ENCODE data around the gene ESPNL.

ESPNL gene

GRCh38 chr2:238117199-238118154 lies 17.3 kb downstream of the ESPNL start:
- DNase-seq: no peak

GRCh38 chr2:238119756-238120462 lies 19.8 kb downstream of the ESPNL start:
- DNase-seq: no peak

GRCh38 chr2:238120463-238121298 lies 20.5 kb downstream of the ESPNL start:
- no peak for DNase-seq

DNA sequence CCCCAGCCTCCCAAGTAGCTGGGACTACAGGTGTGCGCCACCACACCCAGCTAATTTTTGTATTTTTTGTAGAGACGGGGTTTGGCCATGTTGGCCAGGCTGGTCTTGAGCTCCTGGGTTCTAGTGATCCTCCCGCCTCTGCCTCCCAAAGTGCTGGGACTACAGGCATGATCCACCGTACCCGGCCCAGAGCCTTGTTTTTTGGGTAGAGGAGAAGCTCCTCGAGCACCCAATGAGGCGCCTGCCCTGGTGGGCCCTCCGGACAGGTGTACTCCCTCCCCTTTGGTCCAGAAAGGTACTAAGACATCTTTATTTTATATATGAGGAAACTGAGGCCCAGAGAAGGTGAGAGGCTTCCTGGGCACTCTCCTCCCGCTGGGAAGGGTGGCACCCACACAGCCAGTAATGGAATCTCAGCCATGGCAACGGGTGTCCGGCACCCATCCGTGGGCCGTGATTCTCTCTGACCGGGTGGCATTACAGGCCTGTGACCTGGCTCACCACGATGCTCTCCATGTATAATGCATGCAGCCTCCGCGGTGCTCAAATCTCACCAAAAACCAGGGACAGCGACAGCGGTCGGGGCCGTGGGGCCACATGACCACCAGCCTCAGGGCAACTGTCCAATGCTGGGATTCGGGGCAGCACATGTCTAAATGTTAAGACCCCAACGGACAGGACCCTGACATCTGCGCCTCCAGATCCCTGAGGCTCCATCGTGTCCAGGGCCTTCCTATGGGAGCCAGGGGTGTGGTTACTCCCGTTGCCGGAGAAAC lies 21.6 kb downstream of the ESPNL start:
- DNase-seq: no peak

DNA sequence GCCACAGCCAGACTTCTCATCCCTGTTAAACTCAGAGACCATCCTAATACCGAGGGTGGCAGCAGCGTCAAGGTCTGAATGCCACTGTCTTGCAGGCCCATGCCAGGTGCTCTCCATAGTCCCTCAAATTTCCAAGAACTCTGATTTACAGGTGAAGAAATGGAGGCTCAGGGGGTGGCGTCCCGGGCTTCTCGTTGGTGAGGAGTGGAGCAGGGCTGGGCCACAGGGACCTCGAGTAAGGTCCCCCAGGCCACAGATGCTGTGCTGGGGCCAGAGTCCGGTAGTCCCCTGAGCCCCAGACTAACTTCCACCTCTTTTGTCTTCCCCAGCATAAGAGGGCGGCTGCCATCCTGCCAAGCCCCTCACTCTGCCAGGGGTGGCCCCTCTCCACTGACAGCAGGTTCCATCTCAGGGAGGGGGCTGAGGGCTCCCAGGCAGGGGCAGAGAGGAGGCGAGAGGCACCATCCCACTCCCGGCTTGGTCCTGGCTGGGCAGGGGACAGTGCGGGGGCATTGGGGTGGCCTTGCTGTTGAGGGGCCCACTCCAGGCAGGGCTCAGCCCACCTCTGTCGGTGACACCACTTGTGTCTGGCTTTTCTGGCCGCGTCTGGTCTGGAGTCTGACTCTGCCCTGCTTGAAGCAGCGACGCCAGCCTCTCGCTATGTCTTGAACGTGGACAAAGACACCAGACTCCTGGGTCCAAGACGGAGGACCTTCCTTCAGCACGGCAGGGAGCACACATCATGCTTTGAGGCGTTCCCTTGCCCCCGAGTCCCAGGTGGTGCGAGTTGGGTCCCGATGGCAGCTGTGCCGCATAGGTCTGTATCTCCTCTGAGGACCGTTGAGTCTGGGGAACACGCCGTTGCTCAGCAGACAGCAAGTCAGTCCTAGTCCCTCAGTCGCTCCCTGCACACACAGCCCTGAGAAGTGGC lies 22.4 kb downstream of the ESPNL start:
- no peak for DNase-seq

DNA sequence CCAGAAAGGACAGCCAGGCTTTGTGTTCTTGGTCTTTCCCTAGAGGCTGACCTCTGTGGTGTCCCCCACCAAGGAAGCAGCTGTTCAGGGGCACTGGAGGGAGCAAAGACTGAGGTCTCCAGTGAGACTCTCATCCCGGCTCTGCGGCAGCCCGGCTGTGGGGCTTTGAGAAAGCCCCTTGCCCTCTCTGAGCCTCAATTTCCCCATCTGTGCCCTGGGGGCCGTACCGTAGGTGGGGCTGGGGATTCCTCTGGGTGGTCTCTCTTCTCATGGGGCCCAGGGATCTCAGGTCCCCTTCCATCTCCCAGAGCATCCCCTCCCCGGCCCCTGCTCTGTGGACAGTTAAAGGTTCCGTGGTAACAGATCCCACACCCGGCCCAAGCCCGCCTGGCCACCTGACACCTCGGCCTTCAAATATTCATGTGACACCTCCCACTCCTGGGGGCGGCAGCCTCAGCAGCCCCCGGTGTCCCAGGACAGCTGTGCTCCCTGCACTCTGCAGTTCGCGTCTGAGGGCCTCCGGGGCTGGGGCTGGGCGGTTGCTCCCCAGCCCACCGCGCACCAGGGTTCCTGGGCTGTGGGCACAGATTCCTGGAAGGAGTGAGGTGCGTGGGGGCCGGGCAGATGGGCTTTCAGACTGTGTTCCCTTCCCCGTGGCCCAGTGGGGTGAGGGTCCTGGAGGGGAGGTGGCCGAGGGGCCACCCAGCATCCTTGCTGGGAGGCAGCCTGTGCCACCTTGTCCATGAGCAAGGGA lies 23.3 kb downstream of the ESPNL start:
- no peak for DNase-seq

DNA sequence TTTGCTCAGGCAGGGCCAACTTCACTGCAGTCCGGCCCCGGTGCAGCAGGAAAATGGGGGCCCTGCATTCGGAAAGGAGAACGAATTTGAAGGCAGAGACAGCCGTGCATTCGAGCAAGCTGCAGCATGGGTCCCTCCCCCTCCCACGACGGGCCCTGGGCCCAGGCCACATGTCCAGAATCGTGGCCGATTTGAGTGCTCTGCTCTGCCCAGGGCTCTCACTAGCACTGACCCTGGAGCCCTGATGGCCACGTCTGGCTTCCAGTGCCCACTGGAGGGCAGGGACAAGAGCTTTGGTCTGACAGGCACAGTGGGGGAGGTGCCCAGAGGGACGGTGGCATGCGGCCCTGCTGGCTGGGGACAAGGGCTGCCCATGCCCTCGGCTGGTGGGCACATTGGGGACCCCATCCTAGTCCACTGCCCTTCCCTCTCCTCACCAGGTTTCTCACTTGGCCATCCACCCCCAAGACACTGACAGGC lies 23.9 kb downstream of the ESPNL start:
- DNase-seq: no peak

GRCh38 chr2:238124488-238125126 lies 24.5 kb downstream of the ESPNL start:
- DNase-seq: no peak

DNA sequence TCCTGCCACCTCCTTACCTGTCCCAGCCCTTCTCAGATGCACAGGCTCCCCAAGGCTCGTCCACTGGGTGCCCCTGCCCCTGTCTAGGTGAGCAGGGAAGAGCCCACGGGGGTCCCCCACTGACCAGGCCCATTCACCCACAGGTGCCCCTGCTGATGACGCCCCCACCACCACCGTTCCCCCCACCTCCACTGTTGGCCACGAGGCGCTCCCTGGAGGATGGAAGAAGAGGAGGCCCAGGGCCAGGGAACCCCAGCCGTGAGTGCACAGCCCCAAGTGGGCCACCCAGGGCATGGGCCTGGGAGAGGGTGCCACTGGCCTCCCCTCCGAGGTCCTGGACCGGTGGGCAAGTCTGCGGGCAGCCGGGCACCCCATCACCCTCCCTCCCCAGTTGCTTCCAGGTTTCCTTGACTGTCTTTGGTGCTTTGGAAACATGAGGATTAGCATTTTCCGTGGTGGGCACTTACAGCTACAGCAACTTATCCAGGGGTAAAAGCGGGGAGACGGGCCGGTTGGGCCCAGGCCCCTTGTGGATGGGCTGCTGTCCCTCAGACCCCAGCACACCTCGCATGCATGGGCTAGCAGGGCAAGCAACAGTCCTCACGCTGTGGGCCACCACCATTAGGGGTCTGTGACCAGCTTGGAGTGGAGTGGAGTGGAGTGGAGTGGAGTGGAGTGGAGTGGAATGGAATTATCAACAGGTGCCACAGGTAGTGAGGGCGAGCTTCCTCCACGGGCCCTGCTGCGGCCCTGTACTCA lies 25.2 kb downstream of the ESPNL start:
- DNase-seq: no peak

DNA sequence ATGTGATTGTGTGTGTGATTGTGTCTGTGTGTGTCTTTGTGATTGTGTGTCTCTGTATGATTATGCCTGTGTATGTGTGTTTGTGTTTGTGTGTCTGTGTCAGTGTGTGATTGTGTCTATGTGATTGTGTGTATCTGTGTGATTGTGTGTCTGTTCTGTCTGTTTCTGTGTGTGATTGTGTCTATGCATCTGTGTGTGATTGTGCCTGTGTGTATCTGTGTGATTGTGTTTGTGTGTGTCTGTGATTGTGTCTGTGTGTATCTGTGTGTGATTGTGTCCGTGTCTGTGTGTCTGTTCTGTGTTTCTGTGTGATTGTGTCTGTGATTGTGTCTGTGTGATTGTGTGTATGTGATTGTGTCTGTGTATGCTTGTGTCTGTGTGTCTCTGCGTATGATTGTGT lies 26.2 kb downstream of the ESPNL start:
- no peak for DNase-seq

DNA sequence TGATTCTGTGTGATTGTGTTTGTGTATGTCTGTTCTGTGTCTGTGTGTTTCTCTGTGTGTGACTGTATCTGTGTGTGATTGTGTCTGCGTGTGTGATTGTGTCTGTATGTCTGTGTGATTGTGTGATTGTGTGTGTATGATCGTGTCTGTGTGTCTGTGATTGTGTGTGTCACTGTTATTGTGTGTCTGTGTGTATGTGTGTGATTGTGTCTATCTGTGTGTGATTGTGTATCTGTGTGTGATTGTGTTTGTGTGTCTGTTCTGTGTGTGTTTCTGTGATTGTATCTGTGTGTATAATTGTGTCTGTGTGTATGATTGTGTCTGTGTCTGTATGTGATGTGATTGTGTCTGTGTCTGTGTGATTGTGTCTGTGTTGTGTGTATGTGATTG lies 26.6 kb downstream of the ESPNL start:
- DNase-seq: no peak

DNA sequence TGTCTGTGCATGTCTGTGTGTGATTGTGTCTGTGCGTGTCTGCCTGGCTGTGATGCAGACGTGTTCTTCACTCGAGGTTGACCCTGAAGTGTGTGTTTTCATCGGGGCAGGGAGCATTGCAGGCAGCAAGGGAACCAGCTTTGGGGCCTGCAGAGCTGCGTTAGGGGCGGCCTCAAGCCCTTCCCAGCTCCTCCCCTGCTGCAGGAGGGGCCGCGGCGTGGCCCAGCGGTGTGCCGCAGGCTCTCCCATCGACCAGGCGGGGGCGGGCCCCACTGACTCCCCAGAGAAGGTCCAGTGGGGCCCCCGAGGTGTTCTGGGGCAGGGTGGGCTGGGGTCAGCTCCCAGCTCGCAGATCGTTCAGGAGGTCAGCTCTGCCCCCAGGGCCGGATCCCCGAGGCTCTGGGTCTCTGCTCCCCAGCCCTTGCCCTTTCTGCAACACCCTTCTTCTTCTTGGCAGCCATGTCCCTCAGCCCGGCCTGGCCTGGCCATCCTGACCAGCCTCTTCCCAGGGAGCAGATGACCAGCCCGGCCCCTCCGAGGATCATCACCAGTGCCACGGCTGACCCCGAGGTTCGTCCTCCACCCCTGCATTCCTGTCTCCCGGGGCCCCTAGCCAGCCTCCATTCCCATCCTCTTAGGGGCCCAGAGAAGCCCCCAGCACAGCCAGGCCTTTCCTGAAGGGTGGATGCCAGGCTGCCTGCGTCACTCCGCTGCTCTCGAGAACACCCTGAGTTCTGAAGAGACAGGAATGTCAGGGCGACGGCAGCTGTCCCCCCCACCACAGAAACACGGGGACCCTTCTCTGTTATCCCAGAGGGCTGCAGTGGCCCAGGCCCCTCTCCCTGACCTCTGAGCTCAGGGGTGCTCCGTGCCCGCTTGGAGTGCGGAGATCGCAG lies 27.3 kb downstream of the ESPNL start:
- DNase-seq: no peak

GRCh38 chr2:238128061-238128440 lies 27.9 kb downstream of the ESPNL start:
- no peak for DNase-seq

- DNase-seq: no peak
Measured at GRCh38 chr2:238128534-238129001, 28.4 kb downstream of the ESPNL start.

- DNase-seq: no peak
Measured at GRCh38 chr2:238129166-238130010, 29.2 kb downstream of the ESPNL start.

DNA sequence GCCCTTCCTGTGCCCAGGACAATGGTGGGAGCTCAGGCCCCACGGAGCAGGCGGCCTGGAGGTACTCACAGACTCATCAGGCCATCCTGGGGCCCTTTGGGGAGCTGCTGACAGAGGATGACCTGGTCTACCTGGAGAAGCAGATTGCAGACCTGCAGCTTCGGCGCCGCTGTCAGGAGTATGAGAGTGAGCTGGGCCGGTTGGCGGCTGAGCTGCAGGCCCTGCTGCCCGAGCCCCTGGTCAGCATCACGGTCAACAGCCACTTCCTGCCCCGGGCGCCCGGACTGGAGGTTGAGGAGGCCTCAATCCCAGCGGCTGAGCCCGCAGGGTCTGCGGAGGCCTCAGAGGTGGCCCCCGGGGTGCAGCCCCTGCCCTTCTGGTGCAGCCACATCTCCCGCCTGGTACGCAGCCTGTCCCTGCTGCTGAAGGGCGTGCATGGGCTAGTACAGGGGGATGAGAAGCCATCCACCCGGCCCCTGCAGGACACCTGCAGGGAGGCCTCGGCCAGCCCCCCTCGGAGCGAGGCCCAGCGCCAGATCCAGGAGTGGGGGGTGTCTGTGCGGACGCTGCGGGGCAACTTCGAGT lies 30.1 kb downstream of the ESPNL start:
- DNase-seq: no peak
